GM23338 (cell line): ENCODE measurements around the gene GAS6. TPM values are rescaled to one million over a fixed set of nuclear protein-coding genes. Genes with fewer than 3 reads are reported as not detected.

Source experiments
- ATAC-seq: fragments of 200-7000 bp; cut with Tn5 transposase; 3 replicates; pipeline ENCODE4 v1.9.1; 2020
- DNase-seq: peaks from one replicate; pipeline ENCODE4 v3.0.0-alpha.2; 2015; ENCODE audit warnings: low spot score
- H2AFZ ChIP-seq: fragments of 200-600 bp; sonication (generic); 2 replicates; pipeline ENCODE4 v1.8.0; 2016; ENCODE audit warnings: antibody characterized with exemption, mild to moderate bottlenecking, moderate library complexity
- H3F3A ChIP-seq: fragments of 200-600 bp; sonication (generic); replicated peaks from 2 replicates; pipeline ENCODE4 v1.8.0; 2017; ENCODE audit warnings: antibody characterized with exemption, mixed run types, low read depth
- H3K27ac ChIP-seq: fragments of 200-600 bp; sonication (generic); 2 replicates; pipeline ENCODE4 v1.6.1; 2016; ENCODE audit warnings: low read depth
- H3K27me3 ChIP-seq: fragments of 200-600 bp; sonication (generic); 2 replicates; pipeline ENCODE4 v1.8.0; 2016; ENCODE audit warnings: mild to moderate bottlenecking, mixed run types, moderate library complexity; ENCODE audit not compliant: insufficient read depth
- H3K36me3 ChIP-seq: fragments of 200-600 bp; sonication (generic); 2 replicates; pipeline ENCODE4 v1.8.0; 2016; ENCODE audit warnings: mild to moderate bottlenecking; ENCODE audit not compliant: insufficient read depth
- H3K4me1 ChIP-seq: fragments of 200-600 bp; sonication (generic); 2 replicates; pipeline ENCODE4 v1.8.0; 2016; ENCODE audit warnings: mild to moderate bottlenecking, moderate library complexity; ENCODE audit not compliant: insufficient read depth
- H3K4me2 ChIP-seq: fragments of 200-600 bp; sonication (generic); 2 replicates; pipeline ENCODE4 v1.7.1; 2017; ENCODE audit warnings: mixed run types
- H3K4me3 ChIP-seq: fragments of 200-600 bp; sonication (generic); 2 replicates; pipeline ENCODE4 v1.6.1; 2016; ENCODE audit warnings: mixed run types
- H3K79me2 ChIP-seq: fragments of 200-600 bp; sonication (generic); replicated peaks from 2 replicates; pipeline ENCODE4 v1.8.0; 2017; ENCODE audit warnings: mild to moderate bottlenecking; ENCODE audit not compliant: insufficient read depth
- H3K9me2 ChIP-seq: fragments of 200-600 bp; sonication (generic); 2 replicates; pipeline ENCODE4 v1.8.0; 2017; ENCODE audit not compliant: insufficient read depth
- H4K20me1 ChIP-seq: fragments of 200-600 bp; sonication (generic); replicated peaks from 2 replicates; pipeline ENCODE4 v1.8.0; 2017; ENCODE audit warnings: mild to moderate bottlenecking; ENCODE audit not compliant: insufficient read depth
- H3K27ac Mint-ChIP-seq: 2 replicates; pipeline ENCODE4 v1.8.0; 2020; ENCODE audit warnings: inconsistent platforms, mild to moderate bottlenecking, moderate library complexity, mixed read lengths
- H3K27me3 Mint-ChIP-seq: 3 replicates; pipeline ENCODE4 v1.8.0; 2022; ENCODE audit warnings: low read depth, mild to moderate bottlenecking, moderate library complexity, mixed read lengths, inconsistent platforms; ENCODE audit not compliant: insufficient read depth, poor library complexity
- H3K36me3 Mint-ChIP-seq: 3 replicates; pipeline ENCODE4 v1.8.0; 2021; ENCODE audit warnings: low read depth, mild to moderate bottlenecking, inconsistent platforms, moderate library complexity, mixed read lengths
- H3K4me1 Mint-ChIP-seq: 3 replicates; pipeline ENCODE4 v1.8.0; 2020; ENCODE audit warnings: mild to moderate bottlenecking, inconsistent platforms, mixed read lengths
- H3K4me3 Mint-ChIP-seq: 3 replicates; pipeline ENCODE4 v1.8.0; 2021; ENCODE audit warnings: moderate library complexity, mild to moderate bottlenecking, inconsistent platforms, mixed read lengths
- H3K9me3 Mint-ChIP-seq: 3 replicates; pipeline ENCODE4 v1.8.0; 2020; ENCODE audit warnings: moderate library complexity, mild to moderate bottlenecking, inconsistent platforms, mixed read lengths
- CREB1 ChIP-seq: fragments of 250-450 bp; sonication (Bioruptor Pico); IDR thresholded peaks from 2 replicates; pipeline ENCODE4 v1.5.0; 2020; ENCODE audit warnings: low read depth, mild to moderate bottlenecking, moderate library complexity
- CTCF ChIP-seq, 2 experiments: fragments of 200-600 bp in 1 of 2; sonication (generic) in 1 of 2; conservative IDR thresholded peaks; 2 replicates each; pipeline versions ENCODE4 v1.5.1 to v1.6.1; 2016 to 2017; ENCODE audit warnings: antibody characterized with exemption in 2 of 2, low read depth in 2 of 2, mild to moderate bottlenecking in 2 of 2, moderate library complexity in 1 of 2
- ETS1 ChIP-seq: IDR thresholded peaks from 2 replicates; pipeline ENCODE4 v1.6.1; 2016; ENCODE audit warnings: antibody characterized with exemption
- EZH2 ChIP-seq: fragments of 200-600 bp; sonication (generic); IDR thresholded peaks from one replicate; pipeline ENCODE4 v1.8.0; 2017; ENCODE audit warnings: antibody characterized with exemption, mild to moderate bottlenecking, low read depth; ENCODE audit not compliant: unreplicated experiment
- EZH2phosphoT487 ChIP-seq: fragments of 200-600 bp; sonication (generic); IDR thresholded peaks from one replicate; pipeline ENCODE4 v1.8.1; 2018; ENCODE audit warnings: antibody characterized with exemption; ENCODE audit not compliant: unreplicated experiment
- JUNB ChIP-seq: IDR thresholded peaks from one replicate; pipeline ENCODE4 v1.6.1; 2016; ENCODE audit warnings: antibody characterized with exemption; ENCODE audit not compliant: unreplicated experiment
- NANOG ChIP-seq: IDR thresholded peaks from 2 replicates; pipeline ENCODE4 v1.6.1; 2016; ENCODE audit warnings: antibody characterized with exemption, borderline replicate concordance
- POLR2AphosphoS5 ChIP-seq: IDR thresholded peaks from 2 replicates; pipeline ENCODE4 v1.6.1; 2016; ENCODE audit warnings: antibody characterized with exemption, low read depth
- REST ChIP-seq: IDR thresholded peaks from one replicate; pipeline ENCODE4 v1.6.1; 2018; ENCODE audit warnings: antibody characterized with exemption; ENCODE audit not compliant: unreplicated experiment
- STAT1 ChIP-seq: IDR thresholded peaks from one replicate; pipeline ENCODE4 v1.6.1; 2016; ENCODE audit warnings: antibody characterized with exemption; ENCODE audit not compliant: unreplicated experiment
- ZNF114 ChIP-seq: fragments of 250-450 bp; sonication (Bioruptor Pico); IDR thresholded peaks from 2 replicates; pipeline ENCODE4 v1.5.0; 2020; ENCODE audit warnings: mild to moderate bottlenecking, moderate library complexity
- ZNF331 ChIP-seq: fragments of 250-450 bp; sonication (Bioruptor Pico); IDR thresholded peaks from 2 replicates; pipeline ENCODE4 v1.5.0; 2020; ENCODE audit warnings: low read depth, mild to moderate bottlenecking, moderate library complexity
- ZNF462 ChIP-seq: fragments of 250-450 bp; sonication (Bioruptor Pico); IDR thresholded peaks from 2 replicates; pipeline ENCODE4 v1.5.0; 2020; ENCODE audit warnings: mild to moderate bottlenecking, moderate library complexity
- polyA plus RNA-seq: library from polyadenylated mRNA; unstranded; fragments of >200 nt; fragmentation: Nextera tagmentation; extraction: Ambion mirVana; gene quantifications from 2 replicates; pipeline ENCODE4 v1.2.1, GENCODE V29; 2016
- total RNA-seq: library from RNA; depleted of rRNA; stranded (reverse); fragments of >200 nt; shearing (Covaris generic); gene quantifications from 2 replicates; pipeline ENCODE4 v1.2.3, GENCODE V29; 2014

The GAS6 gene
- total and polyA plus RNA-seq, 2 experiments from 2014 or later = 7.9 to 21.2 TPM

- H3K4me2 ChIP-seq = no peak overlapping the region
- H3F3A ChIP-seq = no peaks in the 10 kb centered on the region
- H3K4me3 ChIP-seq = no peak overlapping the region
- TF ChIP-seq EZH2 (no peak), JUNB (no peak), ZNF462 (CRISPR knock-in tag) (no peak), ZNF331 (CRISPR knock-in tag) (no peak), NANOG (no peak), STAT1 (no peak), POLR2AphosphoS5 (no peak), REST (no peak), ETS1 (no peak), CREB1 (CRISPR knock-in tag) (no peak), ZNF114 (CRISPR knock-in tag) (no peak), CTCF (conservative IDR thresholded peaks at IDR 0.05; ENCODE audit: low read depth in 2 of 2) (no peak), EZH2phosphoT487 (no peak)
- H3K36me3 ChIP-seq = no peaks in the 10 kb centered on the region
- H3K27ac Mint-ChIP-seq = no peak overlapping the region
- no peaks in the 10 kb centered on the region for H3K27me3 ChIP-seq
- DNase-seq (no peak), ATAC-seq (no peak)
- peaks cover 2% of the 10 kb centered on the region; the same call in 1 of the 3 replicates for H3K4me1 Mint-ChIP-seq
- no peak overlapping the region for H3K4me3 Mint-ChIP-seq
- peaks cover 4% of the 10 kb centered on the region for H3K27me3 Mint-ChIP-seq
- no peaks in the 10 kb centered on the region for H3K9me2 ChIP-seq
- no peaks in the 10 kb centered on the region; the same call in 2 of the 3 replicates for H3K9me3 Mint-ChIP-seq
- no peaks in the 10 kb centered on the region for H3K36me3 Mint-ChIP-seq
- no peak overlapping the region for H3K27ac ChIP-seq
- no peaks in the 10 kb centered on the region for H3K4me1 ChIP-seq
- no peaks in the 10 kb centered on the region for H4K20me1 ChIP-seq
- no peak overlapping the region for H2AFZ ChIP-seq
- no peaks in the 10 kb centered on the region for H3K79me2 ChIP-seq
Measured at GRCh38 chr13:113880651-113881611, 17.1 kb upstream of the GAS6 start.
